IMR-90 (cell line): ENCODE data around the gene RPS24.

Source experiments
- BHLHE40 ChIP-seq: fragments of 150-350 bp; IDR thresholded peaks from 2 replicates; pipeline ENCODE4 v1.6.1; 2016; ENCODE audit warnings: mild to moderate bottlenecking, low read depth, low read length
- CEBPB ChIP-seq: IDR thresholded peaks from 2 replicates; pipeline ENCODE4 v1.6.1; 2012; ENCODE audit warnings: low read depth, low read length, improper control_type of control experiment
- CHD1 ChIP-seq: IDR thresholded peaks from 2 replicates; pipeline ENCODE4 v1.6.1; 2012; ENCODE audit warnings: low read depth, low read length, improper control_type of control experiment
- CTCF ChIP-seq: conservative IDR thresholded peaks from 2 replicates; pipeline ENCODE4 v1.5.1; 2012; ENCODE audit warnings: mild to moderate bottlenecking, low read depth, low read length, improper control_type of control experiment
- ELK1 ChIP-seq: fragments of 150-350 bp; IDR thresholded peaks from 2 replicates; pipeline ENCODE4 v1.6.1; 2016; ENCODE audit warnings: low read depth, mild to moderate bottlenecking, low read length, moderate library complexity, borderline replicate concordance
- FOS ChIP-seq: fragments of 150-350 bp; IDR thresholded peaks from 2 replicates; pipeline ENCODE4 v1.6.1; 2016; ENCODE audit warnings: low read depth, low read length
- MAFK ChIP-seq: IDR thresholded peaks from 2 replicates; pipeline ENCODE4 v1.6.1; 2012; ENCODE audit warnings: low read depth, low read length, improper control_type of control experiment
- MXI1 ChIP-seq: IDR thresholded peaks from 2 replicates; pipeline ENCODE4 v1.6.1; 2012; ENCODE audit warnings: low read depth, mild to moderate bottlenecking, low read length, moderate library complexity, borderline replicate concordance
- NFE2L2 ChIP-seq: fragments of 150-350 bp; IDR thresholded peaks from 2 replicates; pipeline ENCODE4 v1.6.1; 2016; ENCODE audit warnings: low read depth, mild to moderate bottlenecking, low read length
- POLR2A ChIP-seq: IDR thresholded peaks from 2 replicates; pipeline ENCODE4 v1.6.1; 2012; ENCODE audit warnings: mild to moderate bottlenecking, low read depth, low read length
- RAD21 ChIP-seq: IDR thresholded peaks from 2 replicates; pipeline ENCODE4 v1.6.1; 2012; ENCODE audit warnings: low read length, improper control_type of control experiment
- RCOR1 ChIP-seq: IDR thresholded peaks from 2 replicates; pipeline ENCODE4 v1.6.1; 2012; ENCODE audit warnings: mild to moderate bottlenecking, low read length, improper control_type of control experiment; ENCODE audit not compliant: insufficient replicate concordance
- SMC3 ChIP-seq: fragments of 150-350 bp; IDR thresholded peaks from 2 replicates; pipeline ENCODE4 v1.6.1; 2016; ENCODE audit warnings: low read depth, mild to moderate bottlenecking, antibody characterized with exemption, low read length, moderate library complexity

DNA sequence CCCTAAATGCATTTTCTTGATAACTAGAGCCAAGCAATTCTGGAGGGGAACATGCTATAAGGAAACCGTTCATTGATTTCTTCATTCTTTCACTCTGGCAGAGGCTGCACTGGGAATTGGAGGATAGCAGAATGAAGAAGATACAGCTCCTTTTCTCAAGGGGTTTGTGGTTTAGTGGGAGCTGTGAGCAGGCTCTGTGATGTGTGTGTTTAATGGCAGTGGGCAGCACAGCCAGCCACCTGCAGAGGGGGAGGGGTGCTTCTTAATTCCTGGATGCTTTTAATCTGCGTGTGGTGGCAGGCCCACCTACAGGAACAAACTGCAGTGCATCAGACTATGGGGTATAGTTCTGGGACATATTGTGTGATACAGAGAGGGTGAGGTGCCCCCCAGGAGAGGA lies 31.9 kb downstream of the RPS24 start:
- TF ChIP-seq CTCF (no peak), RCOR1 (no peak), MAFK (no peak), POLR2A (no peak), RAD21 (no peak), ELK1 (no peak), CEBPB (no peak), NFE2L2 (no peak), MXI1 (no peak), BHLHE40 (no peak), FOS (no peak), CHD1 (no peak), SMC3 (no peak)
